ENCODE measurements around the gene PELI2. TPM values are rescaled to one million over a fixed set of nuclear protein-coding genes. Genes with fewer than 3 reads are reported as not detected.

PELI2 gene
- total RNA-seq, 1 experiment from 2014 or later, result 2.0 TPM

- CTCF ChIA-PET, result no interaction called here
- BruUV-seq (replicated peaks), result no TSS peak
- POLR2A ChIA-PET, result no interaction called here
Measured at GRCh38 chr14:56224691-56225681, 106.8 kb downstream of the PELI2 start.

DNA sequence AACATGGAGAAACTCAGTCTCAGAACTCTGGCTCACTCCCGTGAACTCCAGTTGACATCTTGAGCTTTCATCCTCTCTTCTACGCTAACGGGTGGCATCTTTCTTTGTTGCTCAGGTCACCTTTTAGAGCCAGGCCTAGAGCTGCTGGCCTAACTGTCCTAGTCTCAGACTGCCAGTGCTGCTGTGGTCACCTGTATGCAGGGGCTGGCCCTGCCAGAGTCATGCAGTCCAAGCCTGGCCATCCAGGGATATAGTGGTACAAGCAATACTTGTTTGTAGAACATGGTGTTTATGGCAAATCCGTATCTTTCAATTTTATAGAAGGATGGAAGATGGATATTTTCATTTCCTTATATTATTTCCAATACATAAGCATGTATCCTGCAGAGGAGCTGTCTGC is 117.2 kb downstream of the PELI2 start:
- intact Hi-C loops (cut with micrococcal nuclease), result no loop called here
- no peak overlapping the region for H3K27ac ChIP-seq (ENCODE audit: low read depth, low read length)
- CTCF ChIA-PET, result no interaction called here
- H3K79me2 ChIP-seq (ENCODE audit: insufficient read depth, low read length), result no peaks in the 10 kb centered on the region
- no peaks in the 10 kb centered on the region for H3K4me1 ChIP-seq (ENCODE audit: control insufficient read depth in 1 of 2, insufficient read depth in 2 of 2, low read length in 2 of 2)
- H2AFZ ChIP-seq (ENCODE audit: low read depth, low read length, poor library complexity, severe bottlenecking), result no peak overlapping the region
- peaks cover 18% of the 10 kb centered on the region for H3K27me3 ChIP-seq (ENCODE audit: insufficient read depth, low read length)
- H3K36me3 ChIP-seq (ENCODE audit: control insufficient read depth in 1 of 2, insufficient read depth in 2 of 2, low read length in 2 of 2), result no peaks in the 10 kb centered on the region
- H3K4me3 ChIP-seq (replicated peaks in 1 of 2; ENCODE audit: low read depth in 1 of 2, low read length in 2 of 2), result no peak overlapping the region
- H4K20me1 ChIP-seq (ENCODE audit: insufficient read depth), result no peaks in the 10 kb centered on the region
- no peak for TF ChIP-seq CTCF (IDR thresholded peaks at IDR 0.05 in 2 of 3, conservative IDR thresholded peaks at IDR 0.05 in 1 of 3; ENCODE audit: borderline replicate concordance in 1 of 3, insufficient read depth in 1 of 3, low read depth in 2 of 3, low read length in 2 of 3)
- TF ChIP-seq MAX (IDR thresholded peaks at IDR 0.05), result no peak
- TF ChIP-seq JUND (IDR thresholded peaks at IDR 0.05), result no peak
- no peak for TF ChIP-seq ZBTB33 (IDR thresholded peaks at IDR 0.05; ENCODE audit: extremely low read depth, insufficient replicate concordance, low read length)
- TF ChIP-seq ZNF274 (IDR thresholded peaks at IDR 0.05; ENCODE audit: low read depth, low read length), result no peak
- no peak for TF ChIP-seq YY1 (IDR thresholded peaks at IDR 0.05; ENCODE audit: extremely low read depth, insufficient replicate concordance, low read depth, low read length)
- no peak overlapping the region for H3K9ac ChIP-seq (ENCODE audit: low read length)
- ATAC-seq, result no peak
- DNase-seq (ENCODE audit: low read depth, low spot score), result no peak
- RAD21 ChIA-PET (ENCODE audit: low non-redundant PET in 1 of 2, low total read pairs in 2 of 2, uncharacterized antibody in 2 of 2, unreplicated experiment in 2 of 2), result no interaction called here
- no peak overlapping the region for H3K4me2 ChIP-seq (ENCODE audit: low read length)
- no peaks in the 10 kb centered on the region for H3K9me2 ChIP-seq (ENCODE audit: insufficient read depth)
- POLR2A ChIA-PET, result no interaction called here
- no peaks in the 10 kb centered on the region for H3K9me3 ChIP-seq (ENCODE audit: control insufficient read depth in 1 of 2, insufficient read depth in 1 of 2, low read depth in 1 of 2, low read length in 2 of 2)
- BruUV-seq (replicated peaks), result no TSS peak

More at GRCh38 chr14:56224691-56225681, 106.8 kb downstream of the PELI2 start:
- no peaks in the 10 kb centered on the region for H3K4me1 ChIP-seq (ENCODE audit: control insufficient read depth in 1 of 2, insufficient read depth in 2 of 2, low read length in 2 of 2)
- no peaks in the 10 kb centered on the region for H3K9me2 ChIP-seq (ENCODE audit: insufficient read depth)
- intact Hi-C loops (cut with micrococcal nuclease), result no loop called here
- RAD21 ChIA-PET (ENCODE audit: low non-redundant PET in 1 of 2, low total read pairs in 2 of 2, uncharacterized antibody in 2 of 2, unreplicated experiment in 2 of 2), result no interaction called here
- no peaks in the 10 kb centered on the region for H4K20me1 ChIP-seq (ENCODE audit: insufficient read depth)
- H3K27ac ChIP-seq (ENCODE audit: low read depth, low read length), result no peak overlapping the region
- H3K9me3 ChIP-seq (ENCODE audit: control insufficient read depth in 1 of 2, insufficient read depth in 1 of 2, low read depth in 1 of 2, low read length in 2 of 2), result no peaks in the 10 kb centered on the region
- TF ChIP-seq JUND (IDR thresholded peaks at IDR 0.05) (no peak), SIN3A (IDR thresholded peaks at IDR 0.05; ENCODE audit: low read depth) (no peak), RAD21 (IDR thresholded peaks at IDR 0.05; ENCODE audit: low read depth) (no peak), POLR2AphosphoS5 (IDR thresholded peaks at IDR 0.05; ENCODE audit: low read depth, low read length) (no peak), YY1 (IDR thresholded peaks at IDR 0.05; ENCODE audit: extremely low read depth, insufficient replicate concordance, low read depth, low read length) (no peak)
- no peak overlapping the region for H2AFZ ChIP-seq (ENCODE audit: low read depth, low read length, poor library complexity, severe bottlenecking)
- H3K9ac ChIP-seq (ENCODE audit: low read length), result no peak overlapping the region
- H3K27me3 ChIP-seq (ENCODE audit: insufficient read depth, low read length), result peaks cover 58% of the 10 kb centered on the region
- H3K36me3 ChIP-seq (ENCODE audit: control insufficient read depth in 1 of 2, insufficient read depth in 2 of 2, low read length in 2 of 2), result no peaks in the 10 kb centered on the region
- DNase-seq (ENCODE audit: low read depth, low spot score), result no peak
- H3K4me2 ChIP-seq (ENCODE audit: low read length), result no peak overlapping the region
- no peak for ATAC-seq
- H3K79me2 ChIP-seq (ENCODE audit: insufficient read depth, low read length), result no peaks in the 10 kb centered on the region
- no peak overlapping the region for H3K4me3 ChIP-seq (replicated peaks in 1 of 2; ENCODE audit: low read depth in 1 of 2, low read length in 2 of 2)
